Measurements from ENCODE around the gene TTC23L.
"Not testable (repeated sequence)": the region's sequence is repeated elsewhere in the genome, so short reads cannot be mapped to it uniquely, and the experiment has no call there.

Gene TTC23L

DNA sequence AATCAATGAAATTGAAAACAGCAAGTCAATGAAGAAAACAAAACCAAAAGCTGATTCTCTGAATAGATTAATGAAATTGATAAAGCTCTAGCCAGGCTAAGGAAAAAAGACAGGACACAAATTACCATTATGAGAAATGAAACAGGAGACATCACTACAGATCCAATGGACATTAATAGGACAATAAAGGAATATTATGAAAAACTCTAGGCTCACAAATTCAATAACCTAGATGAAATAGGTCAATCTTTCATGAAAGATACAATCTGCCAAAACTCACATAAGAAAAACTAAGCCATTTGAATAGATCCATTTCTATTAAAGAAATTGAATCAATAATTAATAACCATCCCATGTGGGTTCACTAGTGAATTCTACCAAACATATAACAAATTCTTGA is 37.3 kb downstream of the TTC23L start:
- DNase-seq (ENCODE audit: low spot score), result no peak

DNA sequence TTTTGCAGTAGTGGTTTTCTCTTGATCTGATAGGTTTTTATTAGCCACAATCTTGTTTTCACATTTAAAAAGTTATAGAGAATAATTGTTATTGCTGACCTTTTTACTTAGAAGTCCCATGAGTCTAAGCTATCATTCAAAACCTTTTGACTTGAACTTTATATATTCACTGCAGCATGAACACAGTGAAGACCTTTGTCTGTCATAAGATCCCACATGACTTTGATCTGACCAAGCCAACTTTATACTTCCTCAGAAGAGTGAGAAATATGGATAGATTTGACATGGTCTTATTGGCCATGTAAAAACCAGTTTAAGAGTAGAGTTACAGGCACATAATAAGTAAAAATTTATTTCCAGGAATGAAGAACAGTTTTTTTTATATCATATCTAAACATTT is 42.3 kb downstream of the TTC23L start:
- no peak for DNase-seq (ENCODE audit: low spot score)

GRCh38 chr5:34886392-34887119 is 47.6 kb downstream of the TTC23L start:
- DNase-seq (ENCODE audit: low spot score), result no peak

DNA sequence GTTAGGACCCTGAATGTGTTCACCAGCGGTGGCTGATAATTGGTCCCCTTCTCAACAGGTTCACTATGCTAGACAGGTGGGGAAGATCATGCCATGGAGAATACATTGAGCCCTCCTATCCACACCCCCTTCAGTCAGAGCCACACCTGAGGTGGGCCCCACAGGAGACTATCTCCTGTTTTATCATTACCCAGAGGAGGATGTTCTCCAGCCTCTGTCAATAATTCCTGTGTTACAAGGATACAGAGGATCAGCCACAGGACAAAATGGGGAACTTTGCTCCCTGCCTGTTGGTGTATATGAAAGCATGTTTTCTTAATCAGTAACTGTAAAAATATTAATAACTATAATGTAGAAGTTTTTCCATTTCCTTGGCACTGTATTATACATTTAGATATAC is 50.4 kb downstream of the TTC23L start:
- no peak for DNase-seq (ENCODE audit: low spot score)

DNA sequence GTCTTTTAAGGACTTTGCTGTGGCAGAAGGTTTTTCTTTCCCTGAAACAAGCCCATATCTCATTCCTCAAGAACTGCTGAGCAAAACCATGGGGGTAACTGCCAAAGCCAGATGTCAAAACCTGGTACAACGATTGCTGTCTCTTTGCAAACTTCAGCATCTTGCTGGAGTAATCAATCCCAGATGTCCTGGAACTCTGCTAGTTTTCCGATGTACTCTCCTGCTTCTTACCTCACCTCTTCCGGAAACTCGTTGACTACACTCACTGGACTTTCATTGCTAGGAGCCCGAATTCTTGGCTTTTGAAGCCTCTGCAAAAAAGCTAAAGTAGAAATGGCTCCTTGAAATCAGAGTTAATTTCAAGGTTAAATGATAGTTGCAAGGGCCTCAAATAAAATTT is 53.0 kb downstream of the TTC23L start:
- DNase-seq (ENCODE audit: low spot score), result no peak

GRCh38 chr5:34892414-34892813 is 53.5 kb downstream of the TTC23L start:
- DNase-seq (ENCODE audit: low spot score), result no peak

DNA sequence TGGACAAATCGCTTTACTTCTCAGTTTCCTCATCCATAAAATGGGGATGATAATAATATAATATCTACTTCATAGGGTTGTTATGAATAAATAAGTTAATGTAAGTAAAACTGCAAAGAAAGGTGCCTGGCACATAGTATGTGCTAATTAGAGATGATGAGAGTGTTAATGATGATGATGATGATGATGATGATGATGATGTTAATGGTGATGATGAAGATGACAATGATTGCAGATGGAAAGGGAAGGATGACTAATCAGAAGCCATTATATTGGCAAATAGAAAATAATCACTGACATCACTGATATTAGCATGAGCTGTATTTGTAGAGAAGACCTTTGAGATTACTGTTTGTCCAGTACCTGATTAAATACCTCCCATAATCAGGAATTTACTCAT is 55.8 kb downstream of the TTC23L start:
- DNase-seq (ENCODE audit: low spot score), result no peak

- DNase-seq (ENCODE audit: low spot score), result peak; percentile 30
These were observed 56.9 kb downstream of the TTC23L start for GRCh38 chr5:34895641-34896419.

- DNase-seq (ENCODE audit: low spot score), result no peak
These were observed 58.7 kb downstream of the TTC23L start for GRCh38 chr5:34897646-34898045.

- peak; percentile 58 for DNase-seq (ENCODE audit: low spot score)
These were observed 59.4 kb downstream of the TTC23L start for GRCh38 chr5:34898258-34898895.

GRCh38 chr5:34899066-34899465 is 60.1 kb downstream of the TTC23L start:
- no peak for DNase-seq (ENCODE audit: low spot score)

- DNase-seq (ENCODE audit: low spot score), result no peak
These were observed 61.7 kb downstream of the TTC23L start for GRCh38 chr5:34900652-34901051.

DNA sequence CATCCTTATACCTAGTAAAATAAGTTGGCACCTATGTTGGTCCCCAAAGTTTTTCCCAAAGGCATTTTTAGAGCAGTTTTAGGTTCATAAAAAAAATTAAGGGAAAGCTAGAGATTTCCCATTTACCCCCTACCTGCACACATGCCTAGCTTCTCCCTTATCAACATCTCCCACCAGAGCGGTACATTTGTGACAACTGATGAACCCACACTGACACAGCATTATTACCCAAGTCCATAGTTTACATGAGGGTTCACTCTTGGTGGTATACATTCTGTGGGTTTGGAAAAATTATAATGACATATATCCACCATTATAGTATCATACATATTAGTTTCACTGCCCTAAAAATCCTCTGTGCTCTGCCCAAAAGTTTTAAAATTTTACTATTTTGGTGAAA is 64.3 kb downstream of the TTC23L start:
- DNase-seq (ENCODE audit: low spot score), result no peak

DNA sequence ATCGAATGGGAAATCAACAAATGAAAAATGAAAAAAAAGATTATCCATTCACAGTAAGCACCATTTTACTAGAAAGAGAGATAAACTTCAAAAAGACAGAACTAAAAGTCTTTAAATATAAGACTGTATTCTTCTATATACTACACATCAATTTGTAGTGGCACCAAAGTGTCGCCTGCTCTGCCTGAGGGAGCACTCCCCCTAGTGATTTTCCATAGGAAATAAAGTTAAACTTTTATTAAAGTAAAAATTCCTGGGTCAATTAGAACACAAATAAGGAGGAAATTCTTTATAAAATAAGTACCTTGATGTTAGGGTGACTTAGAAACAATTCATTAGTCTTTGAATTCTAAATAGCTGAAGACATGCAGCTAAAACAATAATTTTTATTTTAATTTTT is 66.6 kb downstream of the TTC23L start:
- DNase-seq (ENCODE audit: low spot score), result no peak

- DNase-seq (ENCODE audit: low spot score), result no peak
These were observed 74.1 kb downstream of the TTC23L start for GRCh38 chr5:34913072-34913471.

DNA sequence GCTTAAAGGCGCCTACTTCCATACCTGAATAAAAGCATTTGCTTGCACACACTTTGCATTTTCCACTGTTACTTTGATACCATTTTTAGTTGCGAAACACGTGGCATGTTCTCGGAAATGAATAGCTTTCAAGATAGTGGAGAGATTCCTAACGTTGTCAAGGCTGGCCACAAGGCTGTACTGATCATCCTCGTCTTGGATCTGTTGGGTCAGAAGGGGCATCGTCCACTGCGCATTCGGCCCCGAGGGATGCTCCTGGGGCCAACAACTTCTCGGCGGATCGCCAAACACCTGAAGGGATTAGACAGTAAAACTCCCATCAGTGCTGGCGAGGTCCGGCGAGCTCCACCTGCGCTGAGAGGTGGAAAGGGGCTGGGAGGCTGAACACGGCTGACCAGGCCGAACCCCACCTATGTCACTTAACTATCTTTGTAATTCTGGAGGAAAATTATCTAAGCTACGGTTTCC is 75.7 kb downstream of the TTC23L start:
- DNase-seq (ENCODE audit: low spot score), result no peak

- DNase-seq (ENCODE audit: low spot score), result peak; percentile 91
These were observed 76.3 kb downstream of the TTC23L start, which contains the start of the genes BRIX1 and RAD1 for GRCh38 chr5:34915139-34915855. Gene BRIX1, plus strand, starts transcription at chr5:34915711. Its CDS starts 28 bp downstream, at chr5:34915739. Gene RAD1, minus strand, starts transcription at chr5:34915504. Its CDS starts 612 bp downstream, at chr5:34914892.

DNA sequence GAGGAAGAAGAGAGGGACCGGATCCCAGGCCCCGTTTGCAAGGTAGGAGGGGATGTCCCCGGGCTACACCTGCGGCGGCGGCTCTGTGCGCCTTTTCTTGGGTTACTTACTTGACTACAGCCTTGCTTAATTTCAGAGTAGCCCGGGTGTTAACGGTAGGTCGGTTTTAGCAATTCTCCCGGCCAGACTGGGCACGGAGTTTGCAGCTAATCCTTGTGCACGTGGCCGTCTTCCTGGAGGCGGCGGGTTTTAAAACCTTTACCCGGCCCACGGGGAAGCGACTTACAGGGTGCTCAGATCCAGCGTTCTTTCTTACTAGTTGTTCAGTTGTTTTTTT is 76.9 kb downstream of the TTC23L start:
- DNase-seq (ENCODE audit: low spot score), result no peak

DNA sequence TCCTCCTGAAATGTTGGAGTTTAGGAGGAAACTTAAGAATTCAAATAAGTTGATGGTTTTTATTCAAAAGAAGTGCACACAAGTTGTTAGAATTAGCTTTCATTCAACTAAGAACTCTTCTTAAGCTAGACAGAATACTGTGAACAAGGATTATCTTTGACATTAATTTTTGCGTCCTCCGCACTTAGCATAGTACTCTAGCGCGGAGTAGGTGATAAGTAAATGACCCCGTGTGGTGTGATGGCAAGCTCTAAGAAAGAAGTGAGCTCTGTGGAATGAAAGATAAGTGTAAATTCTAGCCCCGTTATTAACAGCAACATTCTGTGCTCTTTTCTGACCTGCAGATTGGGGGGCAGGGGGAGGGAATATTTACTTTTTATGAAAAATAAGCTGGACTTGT is 77.6 kb downstream of the TTC23L start:
- DNase-seq (ENCODE audit: low spot score), result peak; percentile 46

DNA sequence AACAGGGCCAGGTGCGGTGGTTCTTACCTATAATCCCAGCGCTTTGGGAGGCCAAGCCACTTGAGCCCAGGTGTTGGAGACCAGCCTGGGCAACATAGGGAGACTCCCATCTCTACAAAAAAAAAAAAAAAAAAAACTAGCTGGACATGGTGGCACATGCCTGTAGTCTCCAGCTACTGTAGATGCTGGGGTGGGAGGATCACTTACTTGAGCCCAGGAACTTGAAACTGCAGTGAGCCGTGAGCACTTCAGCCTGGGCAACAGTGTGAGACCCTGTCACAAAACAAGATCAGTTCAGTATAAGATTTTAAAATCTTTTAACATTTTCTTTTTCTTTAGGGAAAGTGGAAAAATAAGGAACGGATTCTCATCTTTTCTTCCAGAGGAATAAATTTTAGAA is 79.1 kb downstream of the TTC23L start:
- DNase-seq (ENCODE audit: low spot score), result no peak

DNA sequence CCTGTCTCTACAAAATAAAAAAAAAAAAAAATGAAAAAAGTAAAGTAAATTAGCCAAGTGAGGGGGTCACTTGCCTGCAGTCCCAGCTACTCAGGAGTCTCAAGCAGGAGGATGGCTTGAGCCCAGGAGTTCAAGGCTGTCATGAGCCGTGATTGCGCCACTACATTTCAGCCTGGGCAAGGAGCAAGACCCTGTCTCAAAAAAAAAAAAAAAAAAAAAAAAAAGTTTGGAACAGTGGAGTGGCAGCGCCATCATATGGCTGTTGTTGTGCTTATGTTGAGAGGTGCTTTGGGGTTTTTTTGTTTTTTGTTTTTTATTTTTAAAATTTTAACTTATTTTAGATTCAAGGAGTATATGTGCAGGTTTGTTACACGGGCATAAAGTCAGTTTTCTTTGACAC is 80.1 kb downstream of the TTC23L start:
- DNase-seq (ENCODE audit: low spot score), result no peak

- not testable (repeated sequence) for DNase-seq (ENCODE audit: low spot score)
These were observed 84.3 kb downstream of the TTC23L start for GRCh38 chr5:34923256-34923655.
